IPS DF 6.9 (cell line): ENCODE results near the gene AZU1.
A peak's percentile ranks its signal among the peaks of the same experiment; 100 is the strongest.
"Not testable (repeated sequence)": the region's sequence is repeated elsewhere in the genome, so short reads cannot be mapped to it uniquely, and the experiment has no call there.

Experiments used
- DNase-seq: peaks from one replicate; pipeline ENCODE4 v3.0.0-alpha.2; 2013; ENCODE audit warnings: low read depth, low spot score
- H3K27ac ChIP-seq: one replicate; pipeline ENCODE4 v1.5.1; 2013; ENCODE audit warnings: low read length, control low read depth
- H3K27me3 ChIP-seq: 2 replicates; pipeline ENCODE4 v1.6.1; 2013; ENCODE audit warnings: mild to moderate bottlenecking, low read length; ENCODE audit not compliant: control insufficient read depth, insufficient read depth
- H3K36me3 ChIP-seq: 2 replicates; pipeline ENCODE4 v1.6.1; 2013; ENCODE audit warnings: low read length; ENCODE audit not compliant: control insufficient read depth, insufficient read depth
- H3K4me1 ChIP-seq: 2 replicates; pipeline ENCODE4 v1.6.1; 2013; ENCODE audit warnings: low read length; ENCODE audit not compliant: control insufficient read depth, insufficient read depth
- H3K4me3 ChIP-seq: 2 replicates; pipeline ENCODE4 v1.5.1; 2013; ENCODE audit warnings: mild to moderate bottlenecking, low read length
- H3K9me3 ChIP-seq: 2 replicates; pipeline ENCODE4 v1.6.1; 2013; ENCODE audit warnings: low read length, inconsistent platforms; ENCODE audit not compliant: control insufficient read depth, insufficient read depth
- whole genome bisulfite sequencing: extraction: QIAGEN DNeasy Blood & Tissue Kit; methylation state at CpG from one replicate; pipeline ENCODE4 v1.1.7; 2013; ENCODE audit warnings: mixed read lengths, missing lambda C conversion rate; ENCODE audit not compliant: insufficient read length, insufficient coverage; 5-methylcytosine and 5-hydroxymethylcytosine counted together

The AZU1 gene

DNA sequence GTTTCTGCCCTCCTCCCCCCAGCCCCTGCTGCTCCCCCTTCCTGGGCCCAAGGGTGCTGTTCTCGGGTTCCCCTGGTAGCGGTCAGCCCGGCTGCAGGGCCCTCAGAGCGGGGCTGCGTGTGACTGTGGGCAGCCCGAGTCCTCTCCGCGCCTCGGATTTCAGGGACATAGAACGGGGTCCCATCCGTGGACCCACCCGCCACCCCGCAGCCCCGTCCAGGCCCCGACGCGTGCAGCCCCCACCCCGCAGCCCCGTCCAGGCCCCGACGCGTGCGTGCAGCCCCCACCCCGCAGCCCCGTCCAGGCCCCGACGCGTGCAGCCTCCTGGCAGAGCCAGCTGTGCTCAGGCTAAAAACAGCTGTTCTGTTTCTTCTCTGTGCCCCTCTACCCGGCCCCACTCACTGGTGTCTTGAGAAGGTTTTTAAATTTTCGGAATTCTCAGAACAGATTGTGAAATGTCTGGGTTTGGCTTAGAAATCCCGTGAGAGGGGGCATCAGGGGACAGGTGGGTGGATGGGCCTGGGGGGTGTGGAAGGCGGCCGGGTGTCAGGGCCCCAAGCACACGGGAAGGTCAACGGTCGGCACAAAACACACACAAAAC, 7.7 kb downstream of the AZU1 start:
- H3K4me1 ChIP-seq, result no peaks in the 10 kb centered on the region; the same call in 1 of the 2 replicates
- no CpG with 5 or more reads among the region's 36 CpGs for WGBS
- DNase-seq, result no peak

DNA sequence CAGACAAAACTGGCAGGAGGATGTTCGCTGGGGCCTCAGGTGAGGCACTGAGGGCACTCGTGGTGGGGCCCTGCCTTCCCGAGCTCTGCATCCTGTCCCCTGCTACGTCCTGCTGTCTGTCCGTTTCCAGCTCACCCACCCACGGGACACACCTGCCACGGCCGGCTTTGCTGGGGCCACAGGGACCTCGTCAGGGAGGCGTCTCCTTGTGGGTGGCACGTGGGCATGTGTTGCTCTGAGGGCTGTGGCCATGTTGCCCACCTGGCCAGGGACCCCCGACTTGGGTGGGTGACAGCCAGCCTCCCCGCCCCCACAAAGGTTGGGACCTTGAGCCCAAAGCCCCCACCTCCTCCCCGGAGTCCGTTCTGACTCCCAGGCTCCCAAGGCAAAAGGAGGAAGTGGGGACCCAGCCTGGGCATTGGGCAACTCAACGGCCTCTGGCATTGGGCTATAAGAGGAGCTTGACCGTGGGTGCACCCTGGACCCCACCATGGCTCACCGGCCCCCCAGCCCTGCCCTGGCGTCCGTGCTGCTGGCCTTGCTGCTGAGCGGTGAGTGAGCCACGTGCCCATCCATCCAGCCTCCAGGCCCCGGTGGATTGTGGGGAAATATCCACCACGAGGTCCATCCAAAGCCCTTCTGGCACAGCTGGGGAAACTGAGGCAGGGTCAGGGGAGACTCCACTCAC, 13.0 kb downstream of the AZU1 start, which contains the start of gene PRTN3:
PRTN3 (plus strand) TSS at position 481 of the 688 bp plus-strand sequence; CDS start at position 491, 10 bp downstream.
- no peak within 1 kb of the TSS for H3K4me3 ChIP-seq
- H3K4me1 ChIP-seq, result peaks cover 1% of the 10 kb centered on the region; the same call in 1 of the 2 replicates
- H3K27ac ChIP-seq, result no peak within 1 kb of the TSS
- WGBS, result no CpG with 5 or more reads among the region's 24 CpGs
- H3K36me3 ChIP-seq, result no peaks in the 10 kb centered on the region
- no peak for DNase-seq
- H3K9me3 ChIP-seq, result no peaks in the 10 kb centered on the region
- H3K27me3 ChIP-seq, result peaks cover 4% of the 10 kb centered on the region; the same call in 1 of the 2 replicates

More for the DNA sequence above, 7.7 kb downstream of the AZU1 start:
- H3K4me3 ChIP-seq, result no peak overlapping the region
- H3K9me3 ChIP-seq, result no peaks in the 10 kb centered on the region
- no peaks in the 10 kb centered on the region for H3K27me3 ChIP-seq
- H3K27ac ChIP-seq, result no peak overlapping the region
- no peaks in the 10 kb centered on the region; the same call in 1 of the 2 replicates for H3K36me3 ChIP-seq

DNA sequence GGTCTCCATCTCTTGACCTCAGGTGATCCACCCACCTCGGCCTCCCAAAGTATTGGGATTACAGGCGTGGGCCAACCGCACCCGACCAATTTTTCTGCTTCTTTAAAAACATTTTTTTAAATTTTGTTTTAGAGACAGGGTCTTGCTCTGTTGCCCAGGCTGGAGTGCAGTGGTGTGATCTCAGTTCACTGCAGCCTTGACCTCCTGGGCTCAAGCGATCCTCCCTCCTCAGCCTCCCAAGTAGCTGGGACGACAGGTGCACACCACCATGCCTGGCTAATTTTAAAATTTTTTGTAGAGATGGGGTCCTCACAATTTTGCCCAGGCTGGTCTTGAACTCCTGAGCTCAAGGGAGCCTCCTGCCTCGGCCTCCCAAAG, 15.2 kb downstream of the AZU1 start:
- WGBS, result no CpG with 5 or more reads among the region's 7 CpGs
- H3K36me3 ChIP-seq, H3K27ac ChIP-seq, H3K4me3 ChIP-seq, H3K4me1 ChIP-seq, DNase-seq, H3K27me3 ChIP-seq, H3K9me3 ChIP-seq: not testable (repeated sequence)

DNA sequence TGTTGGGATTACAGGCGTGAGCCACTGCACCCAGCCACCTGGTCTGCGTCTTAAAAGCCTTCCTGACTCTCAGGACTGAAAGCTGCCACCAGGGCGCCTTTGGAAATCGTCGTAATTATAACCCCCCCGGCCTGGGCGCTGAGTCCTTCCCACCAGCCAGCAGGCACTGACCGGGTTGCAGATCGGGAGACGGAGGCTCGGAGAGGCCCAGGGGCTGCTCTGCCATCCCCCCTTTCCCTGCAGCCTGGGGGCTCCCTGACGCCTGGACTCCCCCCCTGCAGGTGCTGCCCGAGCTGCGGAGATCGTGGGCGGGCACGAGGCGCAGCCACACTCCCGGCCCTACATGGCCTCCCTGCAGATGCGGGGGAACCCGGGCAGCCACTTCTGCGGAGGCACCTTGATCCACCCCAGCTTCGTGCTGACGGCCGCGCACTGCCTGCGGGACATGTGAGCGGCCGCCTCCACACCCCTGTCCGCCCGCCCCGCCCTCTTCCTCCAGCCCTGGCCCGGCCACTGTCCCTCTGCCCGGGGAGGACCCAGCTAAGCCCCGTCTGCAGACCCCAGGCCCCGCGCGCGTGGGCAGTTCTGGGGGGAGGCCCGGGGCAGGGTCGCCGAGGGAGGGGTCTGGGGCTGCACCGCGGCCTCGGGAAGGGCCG, 15.7 kb downstream of the AZU1 start:
- peak overlapping the region; percentile 27; the same call in 1 of the 2 replicates for H3K4me3 ChIP-seq
- no peaks in the 10 kb centered on the region for H3K36me3 ChIP-seq
- WGBS, result no CpG with 5 or more reads among the region's 46 CpGs
- H3K4me1 ChIP-seq, result peaks cover 1% of the 10 kb centered on the region; the same call in 1 of the 2 replicates
- no peak for DNase-seq
- H3K27ac ChIP-seq, result no peak overlapping the region
- peaks cover 4% of the 10 kb centered on the region; the same call in 1 of the 2 replicates for H3K27me3 ChIP-seq
- no peaks in the 10 kb centered on the region for H3K9me3 ChIP-seq

DNA sequence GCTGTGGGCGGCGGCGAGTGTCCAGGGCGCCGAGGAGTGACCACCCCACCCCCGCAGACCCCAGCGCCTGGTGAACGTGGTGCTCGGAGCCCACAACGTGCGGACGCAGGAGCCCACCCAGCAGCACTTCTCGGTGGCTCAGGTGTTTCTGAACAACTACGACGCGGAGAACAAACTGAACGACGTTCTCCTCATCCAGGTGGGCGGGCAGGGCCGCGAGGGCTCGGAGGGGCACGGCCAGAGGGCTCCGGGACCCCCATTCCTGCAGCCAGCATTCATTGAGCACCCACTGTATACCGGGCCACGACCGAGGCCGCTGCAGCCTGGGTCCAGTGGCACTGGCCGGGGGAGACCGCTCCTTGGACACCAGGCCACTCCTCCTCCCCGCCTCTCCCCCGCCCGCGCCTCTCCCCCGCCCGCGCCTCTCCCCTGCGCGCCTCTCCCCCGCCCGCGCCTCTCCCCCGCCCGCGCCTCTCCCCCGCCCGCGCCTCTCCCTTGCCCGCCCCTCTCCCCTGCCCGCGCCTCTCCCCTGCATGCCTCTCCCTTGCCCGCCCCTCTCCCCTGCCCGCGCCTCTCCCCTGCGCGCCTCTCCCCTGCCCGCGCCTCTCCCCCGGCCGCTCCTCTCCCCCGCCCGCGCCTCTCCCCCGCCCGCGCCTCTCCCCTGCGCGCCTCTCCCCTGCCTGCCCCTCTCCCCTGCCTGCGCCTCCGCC, 16.4 kb downstream of the AZU1 start:
- peaks cover 1% of the 10 kb centered on the region; the same call in 1 of the 2 replicates for H3K4me1 ChIP-seq
- no peaks in the 10 kb centered on the region for H3K9me3 ChIP-seq
- no peak overlapping the region for H3K27ac ChIP-seq
- H3K27me3 ChIP-seq, result peaks cover 4% of the 10 kb centered on the region; the same call in 1 of the 2 replicates
- WGBS, result no CpG with 5 or more reads among the region's 70 CpGs
- H3K4me3 ChIP-seq, result peak overlapping the region; percentile 27; the same call in 1 of the 2 replicates
- no peak for DNase-seq
- H3K36me3 ChIP-seq, result no peaks in the 10 kb centered on the region

DNA sequence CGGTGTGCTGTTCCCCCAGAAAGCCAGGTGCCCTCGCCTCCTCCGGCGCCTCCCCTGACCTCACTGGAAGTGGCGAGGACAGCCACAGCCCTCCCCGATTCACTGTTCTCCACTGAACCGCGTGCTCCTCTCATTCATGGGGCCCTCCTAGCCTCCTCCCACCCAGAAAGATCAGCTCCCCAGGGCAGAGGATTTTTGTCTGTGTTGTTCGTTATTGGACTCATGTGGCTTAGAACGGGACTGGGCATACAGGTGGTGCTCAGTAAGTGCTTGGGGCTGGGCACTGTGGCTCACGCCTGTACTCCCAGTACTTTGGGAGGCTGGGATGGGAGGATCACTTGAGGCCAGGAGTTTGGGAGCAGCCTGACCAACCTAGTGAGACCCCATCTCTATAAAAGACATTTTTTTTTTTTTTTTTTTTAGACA, 16.9 kb downstream of the AZU1 start:
- Histone ChIP-seq H3K27me3 (peaks cover 4% of the 10 kb centered on the region; the same call in 1 of the 2 replicates), H3K9me3 (no peaks in the 10 kb centered on the region), H3K4me3 (no peak overlapping the region), H3K4me1 (peaks cover 1% of the 10 kb centered on the region; the same call in 1 of the 2 replicates), H3K36me3 (no peaks in the 10 kb centered on the region), H3K27ac (no peak overlapping the region)
- DNase-seq, result no peak
- no CpG with 5 or more reads among the region's 11 CpGs for WGBS

DNA sequence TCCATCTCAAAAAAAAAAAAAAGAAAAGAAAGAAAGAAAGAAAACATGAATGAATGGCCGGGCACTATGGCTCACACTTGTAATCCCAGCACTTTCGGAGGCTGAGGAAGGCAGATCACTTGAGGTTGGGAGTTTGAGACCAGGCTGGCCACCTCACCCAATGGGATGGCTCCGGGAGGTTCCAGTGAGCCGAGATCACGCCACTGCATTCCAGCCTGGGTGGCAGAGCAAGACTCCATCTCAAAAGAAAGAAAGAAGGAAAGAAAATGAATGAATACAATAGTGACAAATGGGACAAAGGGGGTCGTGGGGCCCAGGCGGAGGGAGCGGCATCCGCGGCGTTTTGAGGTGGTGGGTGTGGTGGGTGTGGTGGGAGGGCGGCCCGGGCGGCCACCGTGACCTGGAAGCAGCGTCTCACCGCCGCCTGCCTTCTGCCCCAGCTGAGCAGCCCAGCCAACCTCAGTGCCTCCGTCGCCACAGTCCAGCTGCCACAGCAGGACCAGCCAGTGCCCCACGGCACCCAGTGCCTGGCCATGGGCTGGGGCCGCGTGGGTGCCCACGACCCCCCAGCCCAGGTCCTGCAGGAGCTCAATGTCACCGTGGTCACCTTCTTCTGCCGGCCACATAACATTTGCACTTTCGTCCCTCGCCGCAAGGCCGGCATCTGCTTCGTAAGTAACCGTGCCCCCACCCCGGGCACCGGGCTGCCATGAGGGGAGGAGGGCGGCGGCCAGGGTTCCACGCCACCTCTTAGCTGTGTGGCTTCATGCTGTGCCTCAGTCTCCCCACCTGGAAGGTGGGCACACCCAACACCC, 18.3 kb downstream of the AZU1 start:
- peaks cover 1% of the 10 kb centered on the region; the same call in 1 of the 2 replicates for H3K4me1 ChIP-seq

DNA sequence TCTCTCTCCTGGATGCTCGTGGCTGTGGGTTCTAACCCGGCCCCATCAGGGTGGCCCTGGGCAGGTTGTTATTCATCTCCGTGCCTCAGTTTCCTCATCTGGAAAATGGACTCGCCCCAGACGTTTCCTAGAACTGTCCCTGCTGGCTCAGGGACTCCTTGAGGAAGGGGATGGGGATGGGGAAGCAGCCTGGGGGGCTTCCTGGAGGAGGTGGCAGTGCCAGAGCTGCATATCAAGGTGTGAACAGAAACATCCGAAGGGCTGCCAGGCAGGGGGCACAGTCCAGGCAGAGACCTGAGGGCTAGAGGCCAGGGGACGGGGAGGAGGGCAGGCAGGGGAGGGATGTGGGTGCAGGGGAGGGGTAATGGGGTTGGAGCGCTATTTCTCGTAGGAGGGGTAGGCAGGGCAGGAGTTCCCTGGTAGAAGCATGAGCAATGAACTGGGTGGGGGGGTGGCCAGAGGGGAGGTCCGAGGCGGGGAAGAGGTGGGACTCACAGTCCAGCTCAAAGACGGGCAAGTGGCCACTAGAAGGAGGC, 20.8 kb downstream of the AZU1 start:
- Histone ChIP-seq H3K27ac (no peak overlapping the region), H3K36me3 (no peaks in the 10 kb centered on the region; the same call in 1 of the 2 replicates), H3K27me3 (peaks cover 2% of the 10 kb centered on the region; the same call in 1 of the 2 replicates), H3K9me3 (no peaks in the 10 kb centered on the region), H3K4me3 (no peak overlapping the region), H3K4me1 (no peaks in the 10 kb centered on the region; the same call in 1 of the 2 replicates)
- no CpG with 5 or more reads among the region's 12 CpGs for WGBS
- no peak for DNase-seq

More for the DNA sequence above, 18.3 kb downstream of the AZU1 start:
- Histone ChIP-seq H3K27ac (no peak overlapping the region), H3K36me3 (no peaks in the 10 kb centered on the region), H3K4me3 (no peak overlapping the region), H3K9me3 (no peaks in the 10 kb centered on the region), H3K27me3 (peaks cover 4% of the 10 kb centered on the region; the same call in 1 of the 2 replicates)
- WGBS, result no CpG with 5 or more reads among the region's 37 CpGs
- DNase-seq, result no peak

DNA sequence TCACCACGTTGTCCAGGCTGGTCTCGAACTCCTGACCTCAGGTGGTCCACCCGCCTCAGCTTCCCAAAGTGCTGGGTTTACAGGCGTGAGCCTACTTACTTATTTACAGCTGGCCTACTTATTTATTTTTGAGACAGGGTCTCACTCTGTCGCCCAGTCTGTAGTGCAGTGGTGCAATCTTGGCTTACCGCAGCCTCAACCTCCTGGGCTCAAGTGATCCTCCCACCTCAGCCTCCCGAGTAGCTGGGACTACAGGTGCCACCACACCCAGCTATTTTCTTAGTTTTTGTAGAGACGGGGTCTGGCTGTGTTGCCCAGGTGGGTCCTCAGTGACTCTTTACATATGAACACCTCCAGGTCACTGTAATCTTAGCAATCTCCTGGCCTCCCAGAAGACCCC, 21.6 kb downstream of the AZU1 start:
- H3K27me3 ChIP-seq, H3K27ac ChIP-seq, DNase-seq, H3K4me1 ChIP-seq, H3K9me3 ChIP-seq, H3K36me3 ChIP-seq, H3K4me3 ChIP-seq: not testable (repeated sequence)
- no CpG with 5 or more reads among the region's 8 CpGs for WGBS
